Pulmonary artery endothelial cell (primary cell): ENCODE measurements around the gene ABCD4. TPM values are rescaled to one million over a fixed set of nuclear protein-coding genes. Genes with fewer than 3 reads are reported as not detected.

Source experiments
- total RNA-seq: library from RNA; depleted of rRNA; stranded (reverse); fragments of >200 nt; gene quantifications from 2 replicates; pipeline ENCODE4 v1.2.3, GENCODE V29; 2014

The ABCD4 gene
- total RNA-seq, 1 donor from 2014 or later, result 30.0 TPM

Other genes with a start within 250 kb of the ABCD4 start
- 21.6 and 30.9 TPM in 2 replicates for gene ALDH6A1, start 218.5 kb downstream of the ABCD4 start, total RNA-seq
- gene LIN52, start 218.0 kb downstream of the ABCD4 start, total RNA-seq, result 11.0 and 15.5 TPM in 2 replicates
- not detected in 2 replicates for gene VSX2, start 63.5 kb downstream of the ABCD4 start, total RNA-seq
- gene VRTN, start 45.5 kb upstream of the ABCD4 start, total RNA-seq, result not detected in 2 replicates
- gene SYNDIG1L, start 123.3 kb upstream of the ABCD4 start, total RNA-seq, result not detected in 2 replicates
- 238 and 317 TPM in 2 replicates for gene NPC2, start 190.4 kb upstream of the ABCD4 start, total RNA-seq
- gene ISCA2, start 190.8 kb upstream of the ABCD4 start, total RNA-seq, result 12.0 and 16.7 TPM in 2 replicates